GM19372 (cell line): Measurements from ENCODE around the gene SMAD3.
A peak's percentile ranks its signal among the peaks of the same experiment; 100 is the strongest.

Experiments used
- ATAC-seq: cut with Tn5 transposase; IDR thresholded peaks from one replicate; pipeline ENCODE4 v1.9.1; 2021; ENCODE audit warnings: mild to moderate bottlenecking, low read depth, moderate library complexity; ENCODE audit not compliant: unreplicated experiment

The SMAD3 gene

DNA sequence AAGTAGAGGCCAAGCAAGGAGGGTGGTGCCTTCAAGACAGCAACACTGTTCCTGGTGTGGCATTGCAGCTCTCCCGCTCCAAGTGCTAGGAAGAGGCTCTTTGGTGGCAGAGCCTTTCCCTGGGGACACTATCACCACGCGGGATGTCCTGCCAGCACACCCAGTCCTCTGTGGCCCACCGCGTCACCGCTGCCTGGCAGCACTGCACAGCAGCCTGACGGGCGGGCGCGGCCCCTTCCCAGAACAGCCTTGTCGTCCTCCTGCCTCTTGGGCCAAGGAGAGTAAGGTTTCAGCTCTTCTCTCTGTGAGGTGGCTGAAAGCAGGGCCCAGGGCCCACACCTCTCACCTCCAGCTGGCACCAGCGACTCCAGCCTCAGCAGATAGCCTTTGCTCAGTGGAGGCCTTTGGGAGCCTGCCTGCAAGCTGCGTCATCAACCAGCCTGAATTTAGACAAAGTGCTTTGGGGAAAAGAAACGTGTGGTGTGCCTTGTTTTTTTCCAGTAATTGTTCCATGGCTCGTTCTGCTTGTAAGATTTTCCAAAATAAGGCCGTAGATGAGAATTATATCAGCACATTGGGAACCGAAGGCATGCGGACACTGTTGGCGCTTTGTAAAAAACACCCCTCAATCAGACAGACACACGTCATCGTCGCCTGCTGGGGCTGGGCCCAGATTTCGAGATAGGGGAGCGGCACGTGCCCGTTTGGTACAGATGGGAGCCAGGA, 124.1 kb downstream of the SMAD3 start:
- ATAC-seq = no peak

DNA sequence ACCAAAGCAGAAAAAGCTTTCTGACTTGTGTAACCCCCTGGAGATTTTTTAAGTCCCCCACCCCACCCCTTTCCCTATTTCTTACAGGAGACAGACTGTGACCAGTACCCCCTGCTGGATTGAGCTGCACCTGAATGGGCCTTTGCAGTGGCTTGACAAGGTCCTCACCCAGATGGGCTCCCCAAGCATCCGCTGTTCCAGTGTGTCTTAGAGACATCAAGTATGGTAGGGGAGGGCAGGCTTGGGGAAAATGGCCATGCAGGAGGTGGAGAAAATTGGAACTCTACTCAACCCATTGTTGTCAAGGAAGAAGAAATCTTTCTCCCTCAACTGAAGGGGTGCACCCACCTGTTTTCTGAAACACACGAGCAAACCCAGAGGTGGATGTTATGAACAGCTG, 124.9 kb downstream of the SMAD3 start:
- no peak for ATAC-seq

DNA sequence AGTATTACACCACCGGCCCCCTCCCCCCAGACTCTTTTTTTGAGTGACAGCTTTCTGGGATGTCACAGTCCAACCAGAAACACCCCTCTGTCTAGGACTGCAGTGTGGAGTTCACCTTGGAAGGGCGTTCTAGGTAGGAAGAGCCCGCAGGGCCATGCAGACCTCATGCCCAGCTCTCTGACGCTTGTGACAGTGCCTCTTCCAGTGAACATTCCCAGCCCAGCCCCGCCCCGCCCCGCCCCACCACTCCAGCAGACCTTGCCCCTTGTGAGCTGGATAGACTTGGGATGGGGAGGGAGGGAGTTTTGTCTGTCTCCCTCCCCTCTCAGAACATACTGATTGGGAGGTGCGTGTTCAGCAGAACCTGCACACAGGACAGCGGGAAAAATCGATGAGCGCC, 125.4 kb downstream of the SMAD3 start:
- ATAC-seq = no peak

DNA sequence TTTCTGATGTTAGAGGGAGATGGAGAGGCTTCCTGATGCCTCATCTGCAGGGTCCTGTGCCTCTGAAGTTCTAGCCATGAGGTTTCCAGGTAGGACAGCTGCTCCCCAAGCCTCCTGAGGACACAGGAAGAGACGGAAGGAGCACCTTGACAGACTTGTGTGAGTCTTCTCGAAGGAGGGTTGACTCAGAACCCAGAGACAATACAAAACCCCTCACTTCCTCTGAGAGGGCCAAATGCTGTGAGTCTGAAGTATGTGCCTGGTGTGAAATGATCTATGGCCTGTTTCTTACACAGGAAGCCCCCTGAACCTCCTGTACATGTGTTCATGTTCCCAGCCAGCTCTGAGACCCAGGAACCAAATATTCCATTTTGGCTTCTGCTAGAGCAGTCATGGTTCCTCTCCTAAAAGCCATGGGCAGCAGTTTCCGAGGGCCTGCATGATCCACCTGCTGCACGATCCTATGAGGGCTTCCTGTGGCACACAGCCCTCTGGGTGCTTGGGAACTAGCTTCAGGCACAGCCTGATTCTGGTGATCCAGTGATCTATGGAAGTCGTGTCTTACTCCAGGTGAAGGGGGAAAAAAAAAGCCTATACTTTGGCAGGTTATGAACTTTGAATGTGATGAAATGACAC, 126.9 kb downstream of the SMAD3 start:
- no peak for ATAC-seq

DNA sequence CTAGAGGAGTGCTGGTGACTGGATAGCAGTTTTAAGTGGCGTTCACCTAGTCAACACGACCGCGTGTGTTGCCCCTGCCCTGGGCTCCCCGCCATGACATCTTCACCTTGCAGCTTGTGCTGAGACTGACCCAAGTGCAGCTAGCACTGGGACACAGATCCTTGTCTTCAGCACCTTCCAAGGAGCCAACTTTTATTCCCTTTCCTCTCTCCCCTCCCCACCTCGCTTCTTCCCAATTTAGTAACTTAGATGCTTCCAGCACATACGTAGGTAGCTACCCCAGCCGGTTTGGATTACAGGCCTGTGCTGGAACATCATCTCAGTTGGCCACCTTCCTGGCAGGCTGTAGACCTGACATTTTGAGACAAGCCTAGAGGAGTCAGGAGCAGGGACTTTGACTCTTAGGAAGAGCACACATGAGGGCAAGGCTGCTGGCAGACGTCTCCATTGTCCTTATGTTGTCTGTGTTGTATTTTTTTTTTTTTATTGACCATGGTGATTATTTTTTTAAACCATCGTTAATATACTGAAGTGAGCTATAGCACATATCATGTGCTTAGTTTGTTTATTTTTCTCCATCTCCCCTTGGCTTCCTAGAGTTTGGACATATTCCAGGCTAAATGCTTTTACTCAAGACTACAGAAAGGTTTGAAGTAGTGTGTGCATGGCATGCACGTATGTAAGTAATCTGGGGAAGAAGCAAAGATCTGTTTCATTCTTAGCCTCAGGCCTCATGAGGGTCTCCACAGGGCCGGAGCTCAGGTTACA, 128.0 kb downstream of the SMAD3 start:
- no peak for ATAC-seq

DNA sequence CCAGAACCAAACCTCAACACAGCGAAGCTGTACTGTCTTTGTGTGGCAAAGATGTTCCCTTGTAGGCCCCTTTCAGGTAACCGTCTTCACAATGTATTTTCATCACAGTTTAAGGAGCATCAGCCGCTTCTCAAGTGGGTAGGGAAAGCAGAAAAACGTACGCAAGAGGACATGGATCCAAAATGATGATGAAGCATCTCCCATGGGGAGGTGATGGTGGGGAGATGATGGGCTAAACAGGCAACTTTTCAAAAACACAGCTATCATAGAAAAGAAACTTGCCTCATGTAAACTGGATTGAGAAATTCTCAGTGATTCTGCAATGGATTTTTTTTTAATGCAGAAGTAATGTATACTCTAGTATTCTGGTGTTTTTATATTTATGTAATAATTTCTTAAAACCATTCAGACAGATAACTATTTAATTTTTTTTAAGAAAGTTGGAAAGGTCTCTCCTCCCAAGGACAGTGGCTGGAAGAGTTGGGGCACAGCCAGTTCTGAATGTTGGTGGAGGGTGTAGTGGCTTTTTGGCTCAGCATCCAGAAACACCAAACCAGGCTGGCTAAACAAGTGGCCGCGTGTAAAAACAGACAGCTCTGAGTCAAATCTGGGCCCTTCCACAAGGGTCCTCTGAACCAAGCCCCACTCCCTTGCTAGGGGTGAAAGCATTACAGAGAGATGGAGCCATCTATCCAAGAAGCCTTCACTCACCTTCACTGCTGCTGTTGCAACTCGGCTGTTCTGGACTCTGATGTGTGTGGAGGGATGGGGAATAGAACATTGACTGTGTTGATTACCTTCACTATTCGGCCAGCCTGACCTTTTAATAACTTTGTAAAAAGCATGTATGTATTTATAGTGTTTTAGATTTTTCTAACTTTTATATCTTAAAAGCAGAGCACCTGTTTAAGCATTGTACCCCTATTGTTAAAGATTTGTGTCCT, 129.0 kb downstream of the SMAD3 start:
- no peak for ATAC-seq

DNA sequence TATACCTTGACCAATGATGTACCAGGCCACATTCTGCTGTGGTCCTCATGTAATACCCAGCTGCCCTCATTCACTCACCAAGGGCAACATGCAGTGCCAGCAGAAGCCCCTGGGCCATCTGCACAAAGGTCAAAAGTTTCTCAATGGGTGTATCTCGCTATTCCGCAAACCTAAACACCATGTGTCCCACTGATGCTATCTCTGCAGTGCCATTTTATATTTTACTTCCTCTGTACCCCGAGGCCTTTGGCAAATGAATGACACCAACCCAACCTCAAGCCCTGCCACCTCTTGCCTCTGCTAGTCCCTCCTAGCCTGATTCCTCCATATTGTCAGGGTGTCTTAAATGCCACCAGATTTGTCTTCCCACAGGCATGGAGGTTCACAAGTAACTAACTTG, 129.9 kb downstream of the SMAD3 start:
- no peak for ATAC-seq

DNA sequence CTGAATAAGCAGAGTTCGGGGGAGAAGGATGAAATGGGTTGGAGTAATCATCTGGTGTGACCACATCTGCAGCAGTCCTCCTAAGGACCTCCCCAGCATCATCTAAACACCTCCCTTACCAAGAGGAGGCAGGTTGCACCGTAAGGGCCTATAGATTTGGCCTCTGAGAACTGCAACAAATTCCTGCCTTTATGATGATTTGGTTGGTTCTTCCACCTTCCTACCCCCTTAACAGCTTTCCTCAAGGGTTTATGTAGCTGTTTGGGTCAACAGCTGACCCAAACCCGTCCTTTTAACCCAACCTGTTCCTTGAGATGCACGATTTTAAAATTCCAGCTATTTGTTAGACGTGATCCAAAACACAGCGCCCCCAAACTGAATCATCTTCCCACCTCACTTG, 130.8 kb downstream of the SMAD3 start:
- no peak for ATAC-seq

DNA sequence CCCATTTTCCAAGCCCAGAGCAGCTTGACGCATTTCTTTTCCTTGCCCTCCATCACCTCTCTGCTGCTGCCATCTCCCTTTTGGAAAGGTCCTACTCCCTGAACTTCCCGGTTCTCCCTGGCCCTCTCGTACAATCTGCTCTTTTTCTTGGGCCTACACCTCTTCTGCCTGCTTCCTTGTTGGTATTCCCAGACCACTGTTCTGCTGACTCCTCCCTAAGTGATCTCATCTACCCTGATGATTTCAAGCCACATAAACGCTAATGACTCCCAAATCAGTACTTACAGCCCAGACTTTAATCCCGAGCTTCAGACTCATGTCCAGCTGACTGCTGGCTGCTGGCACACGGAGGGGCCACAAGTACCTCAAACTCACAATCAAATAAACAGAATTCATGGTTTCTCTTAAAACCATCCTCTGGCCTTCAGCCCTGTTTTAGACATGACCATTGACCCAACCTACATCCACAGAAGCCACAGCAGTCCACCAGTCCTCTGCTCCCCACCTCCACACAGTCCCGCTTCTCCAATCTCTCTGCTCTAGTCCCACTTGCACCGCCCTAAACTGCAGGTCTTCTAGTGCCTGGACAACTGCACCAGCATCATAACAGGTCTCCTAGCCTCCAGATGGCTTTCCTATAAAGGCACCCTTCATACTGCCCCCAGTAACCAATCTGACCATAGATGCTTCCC, 131.4 kb downstream of the SMAD3 start:
- ATAC-seq = no peak

DNA sequence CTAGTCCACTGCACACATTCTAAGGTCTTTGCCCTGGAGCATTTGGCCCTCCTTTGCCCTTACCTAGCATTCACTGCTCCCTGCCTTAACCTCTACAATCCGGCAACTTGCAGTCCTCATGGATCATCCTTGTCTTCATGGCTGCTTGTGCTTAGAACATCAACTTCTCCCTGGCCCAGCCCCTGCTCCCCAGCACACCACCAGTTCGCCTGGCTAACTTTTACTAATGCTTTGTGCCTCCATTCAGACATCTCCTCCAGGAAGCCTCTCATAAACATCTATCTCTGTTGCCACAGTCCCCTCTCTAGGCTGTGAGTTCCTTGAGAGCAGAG, 131.9 kb downstream of the SMAD3 start:
- no peak for ATAC-seq

DNA sequence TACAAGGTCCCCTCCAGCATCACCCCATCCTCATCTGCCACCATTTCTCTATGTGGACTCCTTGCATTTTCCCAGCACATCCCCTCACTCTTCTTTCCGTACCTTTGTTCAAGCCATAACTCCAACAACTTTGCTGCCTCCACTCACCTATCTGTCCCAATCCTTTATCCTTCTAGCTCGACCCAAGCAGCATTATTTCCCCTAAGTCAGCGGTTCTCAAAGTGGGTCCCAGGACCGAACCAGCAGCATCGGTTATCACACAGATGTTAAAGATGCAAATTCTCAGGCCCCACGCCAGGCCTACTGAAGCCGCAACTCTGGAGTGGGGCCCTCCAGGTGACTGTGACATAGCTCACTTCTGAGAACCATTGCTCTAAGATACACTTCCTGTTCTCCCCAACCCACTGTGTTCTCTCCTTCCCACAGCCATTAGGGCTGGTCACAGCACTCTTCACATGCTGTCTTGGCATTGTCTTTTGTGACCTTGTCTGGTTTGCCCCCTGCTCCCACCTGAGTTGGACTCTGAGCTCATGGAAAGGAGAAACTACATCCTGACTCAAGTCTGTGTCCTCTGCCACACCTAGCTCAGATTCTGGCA, 132.9 kb downstream of the SMAD3 start:
- peak; percentile 54 for ATAC-seq

DNA sequence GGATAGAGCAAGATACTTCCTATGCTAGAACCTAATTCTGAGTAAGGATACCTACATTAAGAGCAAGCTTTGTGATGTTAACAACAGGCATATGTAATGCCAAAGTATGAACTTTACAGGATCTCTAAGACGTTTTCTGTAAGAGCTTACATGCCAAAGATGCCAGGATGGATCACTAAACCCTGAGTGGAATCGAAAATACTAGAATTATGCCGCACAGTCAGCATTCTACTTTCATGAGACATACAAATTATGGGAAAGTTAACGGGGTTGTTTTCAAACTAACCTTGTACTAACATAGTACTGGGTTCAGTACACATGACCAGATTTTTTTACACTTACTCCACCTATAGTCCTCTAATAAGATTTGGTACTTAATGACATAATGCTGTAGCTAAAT, 134.0 kb downstream of the SMAD3 start:
- no peak for ATAC-seq

DNA sequence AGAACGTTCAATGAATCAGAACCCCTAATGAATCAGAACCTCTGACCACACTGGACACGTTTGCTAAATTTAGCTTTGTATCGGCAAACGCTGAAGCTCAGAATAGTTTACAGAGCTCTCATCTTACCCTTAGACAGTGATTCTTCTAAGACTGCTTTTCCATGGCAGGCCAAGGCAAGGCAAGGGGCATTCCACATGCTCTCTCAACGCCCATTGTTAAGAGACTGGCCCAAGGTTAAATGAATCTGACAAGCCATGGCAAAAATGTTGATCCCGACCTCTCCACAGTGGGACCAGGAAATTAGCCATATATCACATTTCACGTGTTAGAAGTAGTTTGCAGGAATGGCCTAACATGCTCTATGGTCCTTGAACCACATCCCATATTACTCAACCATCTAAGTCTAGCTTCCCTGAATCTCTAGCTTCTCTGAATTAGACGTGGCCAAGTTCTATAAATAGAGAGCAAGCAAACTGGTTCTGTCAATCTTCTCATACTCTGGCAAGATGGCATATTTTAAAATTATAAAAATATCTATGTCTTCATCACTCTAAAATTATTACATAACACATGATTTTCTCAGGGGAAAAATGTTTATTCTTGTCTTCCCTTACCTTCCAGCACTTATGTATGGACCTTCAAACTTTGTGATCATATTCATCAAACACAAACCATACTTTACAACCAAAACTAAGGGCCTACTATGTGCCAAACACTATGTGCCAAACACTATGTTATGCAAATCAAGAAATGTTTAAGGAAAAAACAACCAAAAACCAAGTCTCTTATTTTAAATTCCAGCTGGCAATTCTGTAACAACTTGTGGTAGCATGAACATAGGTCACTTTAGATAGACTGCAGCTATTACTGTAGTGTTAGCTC, 134.7 kb downstream of the SMAD3 start:
- no peak for ATAC-seq

DNA sequence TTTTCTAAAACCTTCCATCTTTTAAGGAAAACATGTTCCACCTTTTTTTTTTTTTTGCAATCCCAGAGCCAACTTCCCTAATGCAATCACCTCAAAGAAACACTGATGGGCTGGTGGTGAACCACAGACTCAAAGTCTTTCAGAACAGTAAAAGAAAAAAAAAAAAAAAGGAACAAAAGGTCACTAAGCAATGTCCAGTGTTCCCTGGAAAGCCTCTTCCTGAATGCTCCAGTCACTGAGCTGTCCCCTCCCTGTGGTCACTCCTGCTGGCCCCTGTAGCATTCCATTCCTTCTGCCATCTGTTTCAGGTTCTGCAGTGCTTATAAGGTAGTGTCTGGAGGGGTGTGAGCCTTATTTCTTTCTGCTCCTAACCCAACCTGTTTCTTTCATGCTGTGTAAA, 135.7 kb downstream of the SMAD3 start:
- ATAC-seq = no peak

DNA sequence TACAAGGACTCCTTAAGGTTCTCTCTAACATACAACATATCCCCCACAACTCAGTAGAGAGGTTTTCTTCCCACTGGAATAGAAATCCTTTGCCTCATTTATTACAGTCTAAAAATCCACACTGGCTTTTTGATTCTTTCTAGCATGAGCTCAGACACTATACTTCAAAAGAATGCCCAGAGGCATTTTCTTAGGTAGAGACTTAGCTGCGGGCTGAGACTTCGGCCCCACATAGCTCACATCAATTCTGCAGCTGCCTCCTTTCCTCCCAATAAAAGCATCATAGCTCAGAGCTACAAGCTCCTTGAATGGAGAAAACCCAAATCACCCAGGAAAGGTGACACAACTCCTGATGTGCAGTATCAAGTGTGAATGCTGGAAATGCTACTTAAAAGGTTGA, 136.7 kb downstream of the SMAD3 start:
- ATAC-seq = no peak

DNA sequence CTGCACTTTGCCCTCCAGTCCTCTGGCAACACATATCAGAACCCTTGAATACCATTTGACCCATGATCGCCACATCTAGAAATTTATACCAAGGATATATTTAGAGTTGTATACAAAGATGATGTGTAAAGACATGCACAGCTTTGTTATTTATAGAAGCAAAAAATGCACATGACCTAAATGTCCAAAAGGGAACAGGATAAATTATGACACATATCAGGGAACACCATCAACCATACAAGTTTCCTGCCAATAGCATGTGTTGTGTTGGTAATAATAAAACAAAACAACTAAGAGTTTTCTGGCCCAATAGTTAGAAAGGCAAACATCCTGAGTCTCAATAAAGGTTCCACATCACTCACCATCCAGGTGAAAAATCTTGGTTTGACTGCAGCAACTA, 137.6 kb downstream of the SMAD3 start:
- no peak for ATAC-seq

DNA sequence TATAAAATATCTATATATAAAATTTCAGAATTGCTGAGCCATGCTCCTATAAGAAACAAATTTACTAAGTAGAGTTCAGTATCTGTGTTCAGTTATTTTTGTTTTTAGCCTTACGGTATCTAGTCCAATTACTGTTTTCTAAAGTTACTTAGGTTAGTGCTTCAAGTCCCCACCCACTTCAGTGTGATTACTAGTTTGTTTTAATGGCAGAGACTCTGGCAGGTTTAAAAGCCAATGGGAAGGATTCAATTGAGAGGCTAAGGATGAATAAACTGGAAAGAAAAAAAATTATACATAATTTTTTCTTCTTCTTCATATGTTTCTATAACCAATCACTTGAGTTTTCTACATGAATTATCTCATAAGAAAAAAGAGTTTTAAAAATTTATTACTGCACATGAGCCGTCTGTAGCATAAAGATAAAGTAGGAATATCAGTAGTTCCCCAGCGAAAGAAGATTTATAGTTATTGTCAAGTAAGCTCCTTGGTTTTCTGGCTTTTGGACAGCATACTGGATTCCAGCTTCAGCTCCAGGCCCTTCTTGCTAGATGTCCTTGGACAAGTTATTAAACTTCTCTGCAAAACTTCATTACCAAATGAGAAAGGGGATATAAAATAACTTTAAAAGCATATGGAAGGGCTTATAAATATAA, 142.3 kb downstream of the SMAD3 start:
- ATAC-seq = no peak

DNA sequence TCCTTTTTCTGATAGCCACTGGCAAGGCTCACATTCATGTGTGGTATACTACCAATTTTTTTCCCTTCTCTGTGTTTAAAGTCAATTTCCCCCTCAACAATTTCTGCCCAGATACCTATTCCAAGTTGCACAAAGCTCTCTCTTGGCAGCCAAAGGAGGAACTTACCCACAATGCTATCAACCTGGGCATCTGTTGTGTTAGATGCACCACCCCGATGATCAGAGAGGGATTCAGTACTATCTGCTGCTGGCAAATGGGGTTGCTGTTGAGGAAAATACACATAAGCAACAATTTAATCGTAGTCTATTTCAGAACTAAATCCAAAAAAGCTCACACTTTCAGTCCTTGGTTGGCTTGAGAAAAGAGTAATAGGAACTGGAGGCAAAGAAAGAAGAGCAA, 143.0 kb downstream of the SMAD3 start:
- ATAC-seq = no peak
